ENCODE measurements around the gene BCAS3. TPM values are rescaled to one million over a fixed set of nuclear protein-coding genes. Genes with fewer than 3 reads are reported as not detected.
"Not testable (repeated sequence)": the region's sequence is repeated elsewhere in the genome, so short reads cannot be mapped to it uniquely, and the experiment has no call there.

Gene BCAS3
- total RNA-seq, 1 experiment from 2014 or later = 14.3 TPM

GRCh38 chr17:61011251-61011650 lies 333.6 kb downstream of the BCAS3 start:
- Histone ChIP-seq H3K4me3 (no peak overlapping the region), H3K27me3 (replicated peaks) (no peaks in the 10 kb centered on the region), H3K36me3 (no peaks in the 10 kb centered on the region), H3K4me1 (replicated peaks) (no peaks in the 10 kb centered on the region), H3K9me3 (replicated peaks) (no peaks in the 10 kb centered on the region), H3K27ac (no peak overlapping the region)
- no peak for DNase-seq (ENCODE audit: low read depth in 1 of 2, low spot score in 2 of 2)

- no peaks in the 10 kb centered on the region for H3K4me1 ChIP-seq (replicated peaks)
- no peak overlapping the region for H3K27ac ChIP-seq
- H3K4me3 ChIP-seq = no peak overlapping the region
- no peak for DNase-seq (ENCODE audit: low read depth in 1 of 2, low spot score in 2 of 2)
- no peaks in the 10 kb centered on the region for H3K9me3 ChIP-seq (replicated peaks)
- H3K36me3 ChIP-seq = no peaks in the 10 kb centered on the region
- H3K27me3 ChIP-seq (replicated peaks) = no peaks in the 10 kb centered on the region
Measured at GRCh38 chr17:61015966-61016365, 338.3 kb downstream of the BCAS3 start.

- Histone ChIP-seq H3K4me1 (replicated peaks) (no peaks in the 10 kb centered on the region), H3K4me3 (no peak overlapping the region), H3K27me3 (replicated peaks) (no peaks in the 10 kb centered on the region), H3K9me3 (replicated peaks) (no peaks in the 10 kb centered on the region), H3K36me3 (no peaks in the 10 kb centered on the region), H3K27ac (no peak overlapping the region)
- no peak for DNase-seq (ENCODE audit: low read depth in 1 of 2, low spot score in 2 of 2)
Measured at GRCh38 chr17:61017317-61018006, 339.8 kb downstream of the BCAS3 start.

GRCh38 chr17:61018938-61019337 lies 341.3 kb downstream of the BCAS3 start:
- Histone ChIP-seq H3K27ac (no peak overlapping the region), H3K27me3 (replicated peaks) (no peaks in the 10 kb centered on the region), H3K4me3 (no peak overlapping the region), H3K36me3 (no peaks in the 10 kb centered on the region), H3K9me3 (replicated peaks) (no peaks in the 10 kb centered on the region), H3K4me1 (replicated peaks) (no peaks in the 10 kb centered on the region)
- no peak for DNase-seq (ENCODE audit: low read depth in 1 of 2, low spot score in 2 of 2)

- H3K4me1 ChIP-seq (replicated peaks) = no peaks in the 10 kb centered on the region
- no peaks in the 10 kb centered on the region for H3K36me3 ChIP-seq
- no peaks in the 10 kb centered on the region for H3K27me3 ChIP-seq (replicated peaks)
- DNase-seq (ENCODE audit: low read depth in 1 of 2, low spot score in 2 of 2) = no peak
- H3K27ac ChIP-seq = no peak overlapping the region
- no peak overlapping the region for H3K4me3 ChIP-seq
- H3K9me3 ChIP-seq (replicated peaks) = no peaks in the 10 kb centered on the region
Measured at GRCh38 chr17:61023996-61024395, 346.3 kb downstream of the BCAS3 start.

GRCh38 chr17:61026818-61027217 lies 349.2 kb downstream of the BCAS3 start:
- H3K36me3 ChIP-seq = no peaks in the 10 kb centered on the region

GRCh38 chr17:61029181-61029580 lies 351.5 kb downstream of the BCAS3 start:
- Histone ChIP-seq H3K4me1 (replicated peaks) (no peaks in the 10 kb centered on the region), H3K36me3 (no peaks in the 10 kb centered on the region), H3K27me3 (replicated peaks) (no peaks in the 10 kb centered on the region), H3K4me3 (no peak overlapping the region), H3K9me3 (replicated peaks) (no peaks in the 10 kb centered on the region), H3K27ac (no peak overlapping the region)
- no peak for DNase-seq (ENCODE audit: low read depth in 1 of 2, low spot score in 2 of 2)

More at GRCh38 chr17:61026818-61027217, 349.2 kb downstream of the BCAS3 start:
- no peaks in the 10 kb centered on the region for H3K27me3 ChIP-seq (replicated peaks)
- no peak overlapping the region for H3K4me3 ChIP-seq
- no peak overlapping the region for H3K27ac ChIP-seq
- DNase-seq (ENCODE audit: low read depth in 1 of 2, low spot score in 2 of 2) = no peak
- no peaks in the 10 kb centered on the region for H3K4me1 ChIP-seq (replicated peaks)
- no peaks in the 10 kb centered on the region for H3K9me3 ChIP-seq (replicated peaks)

- Histone ChIP-seq H3K27me3 (replicated peaks) (no peaks in the 10 kb centered on the region), H3K9me3 (replicated peaks) (no peaks in the 10 kb centered on the region), H3K4me3 (no peak overlapping the region), H3K27ac (no peak overlapping the region), H3K4me1 (replicated peaks) (no peaks in the 10 kb centered on the region), H3K36me3 (peaks cover 3% of the 10 kb centered on the region; the same call in 1 of the 2 replicates)
- no peak for DNase-seq (ENCODE audit: low read depth in 1 of 2, low spot score in 2 of 2)
Measured at GRCh38 chr17:61040666-61041065, 363.0 kb downstream of the BCAS3 start.

- not testable (repeated sequence) for H3K36me3 ChIP-seq; H3K4me1 ChIP-seq (replicated peaks); H3K4me3 ChIP-seq; DNase-seq (ENCODE audit: low read depth in 1 of 2, low spot score in 2 of 2); H3K9me3 ChIP-seq (replicated peaks); H3K27me3 ChIP-seq (replicated peaks); H3K27ac ChIP-seq
Measured at GRCh38 chr17:61042348-61042747, 364.7 kb downstream of the BCAS3 start.

GRCh38 chr17:61047515-61047914 lies 369.9 kb downstream of the BCAS3 start:
- no peaks in the 10 kb centered on the region for H3K36me3 ChIP-seq
- no peak for DNase-seq (ENCODE audit: low read depth in 1 of 2, low spot score in 2 of 2)
- no peaks in the 10 kb centered on the region; the same call in 1 of the 2 replicates for H3K4me1 ChIP-seq (replicated peaks)
- no peak overlapping the region for H3K4me3 ChIP-seq
- H3K27me3 ChIP-seq (replicated peaks) = no peaks in the 10 kb centered on the region
- no peak overlapping the region for H3K27ac ChIP-seq
- no peaks in the 10 kb centered on the region for H3K9me3 ChIP-seq (replicated peaks)

- H3K9me3 ChIP-seq (replicated peaks) = no peaks in the 10 kb centered on the region
- no peak for DNase-seq (ENCODE audit: low read depth in 1 of 2, low spot score in 2 of 2)
- H3K4me3 ChIP-seq = no peak overlapping the region
- H3K27me3 ChIP-seq (replicated peaks) = no peaks in the 10 kb centered on the region
- peaks cover 4% of the 10 kb centered on the region for H3K4me1 ChIP-seq (replicated peaks)
- no peak overlapping the region for H3K27ac ChIP-seq
- H3K36me3 ChIP-seq = no peaks in the 10 kb centered on the region
Measured at GRCh38 chr17:61048376-61049106, 370.9 kb downstream of the BCAS3 start.

GRCh38 chr17:61053469-61053868 lies 375.8 kb downstream of the BCAS3 start:
- Histone ChIP-seq H3K4me3 (no peak overlapping the region), H3K36me3 (no peaks in the 10 kb centered on the region), H3K9me3 (replicated peaks) (no peaks in the 10 kb centered on the region), H3K27ac (no peak overlapping the region), H3K27me3 (replicated peaks) (no peaks in the 10 kb centered on the region), H3K4me1 (replicated peaks) (peaks cover 21% of the 10 kb centered on the region)
- peak in 1 of 2 experiments; percentile 15 for DNase-seq (ENCODE audit: low read depth in 1 of 2, low spot score in 2 of 2)

GRCh38 chr17:61054436-61054835 lies 376.8 kb downstream of the BCAS3 start:
- Histone ChIP-seq H3K9me3 (replicated peaks) (no peaks in the 10 kb centered on the region), H3K27me3 (replicated peaks) (no peaks in the 10 kb centered on the region), H3K27ac (no peak overlapping the region), H3K4me1 (replicated peaks) (peaks cover 21% of the 10 kb centered on the region), H3K36me3 (no peaks in the 10 kb centered on the region), H3K4me3 (no peak overlapping the region)
- no peak for DNase-seq (ENCODE audit: low read depth in 1 of 2, low spot score in 2 of 2)

GRCh38 chr17:61057257-61057656 lies 379.6 kb downstream of the BCAS3 start:
- Histone ChIP-seq H3K27ac (no peak overlapping the region), H3K9me3 (replicated peaks) (no peaks in the 10 kb centered on the region), H3K27me3 (replicated peaks) (no peaks in the 10 kb centered on the region), H3K36me3 (no peaks in the 10 kb centered on the region), H3K4me1 (replicated peaks) (peaks cover 21% of the 10 kb centered on the region), H3K4me3 (no peak overlapping the region)
- no peak for DNase-seq (ENCODE audit: low read depth in 1 of 2, low spot score in 2 of 2)

Data from SJSA1 (cell line).